Vagina (tissue), 2 donors: ENCODE measurements around the gene HSDL2. TPM values are rescaled to one million over a fixed set of nuclear protein-coding genes. Genes with fewer than 3 reads are reported as not detected.
"Not testable (repeated sequence)": the region's sequence is repeated elsewhere in the genome, so short reads cannot be mapped to it uniquely, and the experiment has no call there.

Source experiments
- DNase-seq, 2 donors: peaks; one replicate each; pipeline ENCODE4 v3.0.0-alpha.2; 2017; ENCODE audit errors: extremely low spot score in 2 of 2
- H3K27ac ChIP-seq: fragments of 200-600 bp; sonication (generic); one replicate; pipeline ENCODE4 v1.5.1; 2019
- H3K27me3 ChIP-seq: fragments of 200-600 bp; sonication (generic); one replicate; pipeline ENCODE4 v1.5.1; 2019
- H3K36me3 ChIP-seq, 2 donors: fragments of 200-600 bp; sonication (generic); one replicate each; pipeline ENCODE4 v1.5.1; 2017 to 2019
- H3K4me1 ChIP-seq: fragments of 200-600 bp; sonication (generic); one replicate; pipeline ENCODE4 v1.5.1; 2019
- H3K4me3 ChIP-seq, 2 donors: fragments of 200-600 bp; sonication (generic); 1 replicate in 1 of 2; 2 replicates in 1 of 2; pipeline ENCODE4 v1.5.1; 2016 to 2019
- H3K9me3 ChIP-seq: fragments of 200-600 bp; sonication (generic); one replicate; pipeline ENCODE4 v1.5.1; 2019
- POLR2A ChIP-seq, 2 donors: fragments of 450-650 bp; IDR thresholded peaks; one replicate each; pipeline ENCODE4 v1.6.1; 2017; ENCODE audit warnings: antibody characterized with exemption in 2 of 2, mild to moderate bottlenecking in 2 of 2, moderate library complexity in 2 of 2
- POLR2AphosphoS5 ChIP-seq, 2 donors: sonication (generic); formaldehyde crosslinking; IDR thresholded peaks; one replicate each; pipeline ENCODE4 v1.9.0; 2017; ENCODE audit warnings: antibody characterized with exemption in 2 of 2, mild to moderate bottlenecking in 2 of 2, low read depth in 1 of 2; ENCODE audit not compliant: insufficient read depth in 1 of 2
- intact Hi-C: fragments of 100-400 bp; cut with DNase I; formaldehyde crosslinking; loops from one replicate; pipeline ENCODE4 v1.15.1; 2023
- total RNA-seq: library from RNA; depleted of rRNA; stranded (reverse); fragments of >200 nt; gene quantifications from one replicate; pipeline ENCODE4 v1.2.3, GENCODE V29; 2016
- TF ChIP-seq, protein P1 (sequence below), 3 experiments: fragments of 450-650 bp in 2 of 3; fragments of 200-600 bp in 1 of 3; sonication (generic) in 1 of 3; IDR thresholded peaks; one replicate each; pipeline ENCODE4 v1.5.1; 2017 to 2019; ENCODE audit warnings: antibody characterized with exemption in 3 of 3, mild to moderate bottlenecking in 2 of 3, moderate library complexity in 2 of 3

HSDL2 gene
- total RNA-seq, 1 donor from 2014 or later = 25.8 TPM

DNA sequence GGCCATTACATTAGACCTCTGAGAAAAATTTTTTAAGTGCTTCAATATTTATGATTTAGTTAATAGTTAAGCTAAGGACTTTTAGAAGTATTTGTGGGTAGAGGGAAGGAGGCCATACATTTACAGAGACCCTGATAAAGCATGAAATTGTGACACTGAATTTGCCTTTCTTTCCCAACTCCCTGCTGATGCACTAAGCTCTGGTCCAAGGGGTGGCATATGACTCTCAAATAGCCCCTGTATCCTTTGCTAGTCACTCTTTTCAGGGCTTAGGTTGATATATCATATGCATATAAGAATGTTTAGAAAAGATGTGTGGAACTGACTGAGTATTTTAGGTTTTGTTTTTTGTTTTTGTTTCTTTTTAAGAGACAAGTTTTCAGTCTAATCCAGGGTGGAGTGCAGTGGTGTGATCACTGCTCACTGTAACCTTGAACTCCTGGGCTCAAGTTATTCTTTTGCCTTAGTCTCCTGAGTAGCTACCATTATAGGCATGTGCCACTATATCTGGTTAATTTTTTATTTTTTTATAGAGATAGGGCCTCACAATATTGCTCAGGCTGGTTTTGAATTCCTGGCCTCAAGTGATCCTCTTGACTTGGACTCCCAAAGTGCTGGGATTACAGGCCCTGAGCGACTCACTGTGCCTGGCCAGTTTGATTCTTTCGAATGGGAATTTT, 127.2 kb downstream of the HSDL2 start:
- TF ChIP-seq, protein P1, sequence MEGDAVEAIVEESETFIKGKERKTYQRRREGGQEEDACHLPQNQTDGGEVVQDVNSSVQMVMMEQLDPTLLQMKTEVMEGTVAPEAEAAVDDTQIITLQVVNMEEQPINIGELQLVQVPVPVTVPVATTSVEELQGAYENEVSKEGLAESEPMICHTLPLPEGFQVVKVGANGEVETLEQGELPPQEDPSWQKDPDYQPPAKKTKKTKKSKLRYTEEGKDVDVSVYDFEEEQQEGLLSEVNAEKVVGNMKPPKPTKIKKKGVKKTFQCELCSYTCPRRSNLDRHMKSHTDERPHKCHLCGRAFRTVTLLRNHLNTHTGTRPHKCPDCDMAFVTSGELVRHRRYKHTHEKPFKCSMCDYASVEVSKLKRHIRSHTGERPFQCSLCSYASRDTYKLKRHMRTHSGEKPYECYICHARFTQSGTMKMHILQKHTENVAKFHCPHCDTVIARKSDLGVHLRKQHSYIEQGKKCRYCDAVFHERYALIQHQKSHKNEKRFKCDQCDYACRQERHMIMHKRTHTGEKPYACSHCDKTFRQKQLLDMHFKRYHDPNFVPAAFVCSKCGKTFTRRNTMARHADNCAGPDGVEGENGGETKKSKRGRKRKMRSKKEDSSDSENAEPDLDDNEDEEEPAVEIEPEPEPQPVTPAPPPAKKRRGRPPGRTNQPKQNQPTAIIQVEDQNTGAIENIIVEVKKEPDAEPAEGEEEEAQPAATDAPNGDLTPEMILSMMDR (IDR thresholded peaks at IDR 0.05) = no peak
- TF ChIP-seq POLR2A (IDR thresholded peaks at IDR 0.05) (no peak), POLR2AphosphoS5 (IDR thresholded peaks at IDR 0.05; ENCODE audit: insufficient read depth in 1 of 2, low read depth in 1 of 2) (no peak)
- no peak overlapping the region for H3K4me3 ChIP-seq
- no peaks in the 10 kb centered on the region for H3K9me3 ChIP-seq
- intact Hi-C loops = no loop called here
- H3K36me3 ChIP-seq = no peaks in the 10 kb centered on the region
- H3K27me3 ChIP-seq = no peaks in the 10 kb centered on the region
- H3K27ac ChIP-seq = no peak overlapping the region
- no peak for DNase-seq
- H3K4me1 ChIP-seq = peaks cover 25% of the 10 kb centered on the region

DNA sequence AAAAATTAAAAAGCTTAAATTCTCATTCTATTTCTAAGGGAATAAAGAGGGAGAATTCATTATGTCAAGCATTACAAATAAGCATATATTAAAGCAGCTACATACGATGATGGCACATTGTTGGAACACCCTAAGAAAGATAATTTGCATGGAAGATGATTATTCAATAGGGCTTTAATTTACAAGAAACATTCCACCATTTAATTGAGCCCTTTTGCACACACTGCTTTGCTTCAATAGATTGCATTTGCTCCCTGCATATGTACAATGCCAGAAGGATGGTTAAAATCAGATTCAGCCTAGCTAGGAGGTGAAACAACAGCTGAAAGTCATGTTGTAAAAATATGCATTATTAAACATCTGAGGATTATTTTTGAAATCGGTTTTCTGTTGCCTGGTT, 128.5 kb downstream of the HSDL2 start:
- Histone ChIP-seq H3K4me1 (peaks cover 14% of the 10 kb centered on the region), H3K27ac (no peak overlapping the region), H3K27me3 (no peaks in the 10 kb centered on the region), H3K36me3 (no peaks in the 10 kb centered on the region), H3K9me3 (no peaks in the 10 kb centered on the region), H3K4me3 (no peak overlapping the region)
- intact Hi-C loops = no loop called here
- DNase-seq = no peak
- TF ChIP-seq, protein P1 (IDR thresholded peaks at IDR 0.05) = no peak
- TF ChIP-seq POLR2AphosphoS5 (IDR thresholded peaks at IDR 0.05; ENCODE audit: insufficient read depth in 1 of 2, low read depth in 1 of 2) (no peak), POLR2A (IDR thresholded peaks at IDR 0.05) (no peak)

DNA sequence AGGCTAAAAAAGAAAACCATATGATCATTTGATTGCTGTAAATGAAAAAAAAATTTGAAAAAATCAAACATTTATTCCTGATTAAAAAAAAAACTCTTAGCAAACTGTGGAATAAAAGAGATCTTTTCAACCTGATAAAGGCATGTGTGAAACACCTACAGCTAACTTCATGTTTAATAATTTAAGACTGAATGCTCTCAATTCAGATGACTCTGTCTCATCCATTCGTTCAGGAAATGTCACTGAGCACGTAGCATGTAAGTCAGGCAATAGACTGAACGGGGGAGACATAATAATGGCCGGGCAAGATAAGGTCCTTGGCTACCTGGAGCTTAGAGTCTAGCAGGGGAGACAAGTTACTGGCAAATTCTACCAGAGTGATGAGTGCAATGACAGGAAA, 132.5 kb downstream of the HSDL2 start:
- H3K9me3 ChIP-seq, intact Hi-C loops, H3K27ac ChIP-seq, H3K27me3 ChIP-seq, H3K4me3 ChIP-seq, H3K36me3 ChIP-seq, DNase-seq: not testable (repeated sequence)
- H3K4me1 ChIP-seq = peaks cover 12% of the 10 kb centered on the region

DNA sequence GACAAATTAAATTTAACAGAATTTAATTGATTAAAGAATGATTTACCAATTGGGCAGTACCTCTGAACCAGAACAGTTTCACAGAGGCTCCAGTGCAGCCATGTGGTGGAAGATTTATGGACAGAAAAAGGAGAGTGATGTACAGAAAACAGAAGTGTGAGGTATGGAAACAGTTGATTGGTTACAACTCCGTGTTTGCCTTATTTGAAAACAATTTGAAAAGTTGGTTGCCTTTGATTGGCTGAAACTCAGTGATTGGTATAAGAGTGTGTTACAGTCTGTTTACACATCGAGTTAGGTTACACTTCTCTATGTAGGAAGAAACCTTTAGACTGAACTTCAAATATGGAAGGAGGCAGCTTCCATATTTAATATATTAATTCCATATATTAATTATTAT, 136.9 kb downstream of the HSDL2 start:
- Histone ChIP-seq H3K36me3 (no peaks in the 10 kb centered on the region), H3K9me3 (no peaks in the 10 kb centered on the region), H3K4me3 (no peak overlapping the region), H3K4me1 (no peaks in the 10 kb centered on the region), H3K27ac (no peak overlapping the region), H3K27me3 (no peaks in the 10 kb centered on the region)
- intact Hi-C loops = no loop called here
- no peak for TF ChIP-seq POLR2AphosphoS5 (IDR thresholded peaks at IDR 0.05; ENCODE audit: insufficient read depth in 1 of 2, low read depth in 1 of 2)
- TF ChIP-seq, protein P1 (IDR thresholded peaks at IDR 0.05) = no peak
- TF ChIP-seq POLR2A (IDR thresholded peaks at IDR 0.05) = no peak
- DNase-seq = no peak

DNA sequence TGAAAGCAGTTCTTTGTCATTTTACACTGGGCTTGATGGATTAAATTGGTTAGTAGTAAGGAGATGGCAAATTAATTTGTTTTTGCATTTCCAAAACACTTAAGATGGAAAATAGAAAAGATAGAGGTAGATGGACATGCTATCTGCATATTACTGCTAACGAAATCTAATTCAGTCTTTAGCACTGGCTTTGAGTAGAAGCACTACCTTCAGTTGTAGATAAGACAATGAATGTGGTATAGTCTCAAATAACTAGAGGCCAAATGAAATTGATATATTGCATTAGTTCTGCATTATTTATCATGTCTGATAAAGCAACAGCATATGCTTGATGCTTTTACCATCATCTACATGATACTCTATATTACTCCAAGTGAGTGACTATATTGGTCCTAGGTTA, 140.2 kb downstream of the HSDL2 start:
- TF ChIP-seq POLR2A (IDR thresholded peaks at IDR 0.05) = no peak
- no peak for TF ChIP-seq POLR2AphosphoS5 (IDR thresholded peaks at IDR 0.05; ENCODE audit: insufficient read depth in 1 of 2, low read depth in 1 of 2)
- TF ChIP-seq, protein P1 (IDR thresholded peaks at IDR 0.05) = no peak
- intact Hi-C loops = no loop called here
- no peaks in the 10 kb centered on the region for H3K4me1 ChIP-seq
- no peaks in the 10 kb centered on the region for H3K27me3 ChIP-seq
- no peak overlapping the region for H3K4me3 ChIP-seq
- H3K36me3 ChIP-seq = no peaks in the 10 kb centered on the region
- H3K27ac ChIP-seq = no peak overlapping the region
- DNase-seq = no peak
- no peaks in the 10 kb centered on the region for H3K9me3 ChIP-seq
